Prostate gland (tissue), 2 donors: ENCODE data around the gene JAKMIP1. TPM values are rescaled to one million over a fixed set of nuclear protein-coding genes. Genes with fewer than 3 reads are reported as not detected.

ENCODE experiments used
- DNase-seq: peaks from one replicate; pipeline ENCODE4 v3.0.0-alpha.2; 2019; ENCODE audit warnings: low spot score
- H3K27ac ChIP-seq, 2 donors: fragments of 200-600 bp; sonication (generic); 2 replicates each; pipeline ENCODE4 v1.5.1; 2017 to 2019
- H3K27me3 ChIP-seq: fragments of 200-600 bp; sonication (generic); replicated peaks from 2 replicates; pipeline ENCODE4 v1.5.1; 2019; ENCODE audit not compliant: insufficient read depth
- H3K36me3 ChIP-seq, 2 donors: fragments of 200-600 bp; sonication (generic); 1 replicate in 1 of 2; 2 replicates in 1 of 2; pipeline versions ENCODE4 v1.5.1 to v1.8.1; 2017 to 2019
- H3K4me1 ChIP-seq: fragments of 200-600 bp; sonication (generic); replicated peaks from 2 replicates; pipeline ENCODE4 v1.5.1; 2019
- H3K4me3 ChIP-seq, 2 donors: fragments of 200-600 bp; sonication (generic); 2 replicates each; pipeline ENCODE4 v1.5.1; 2017 to 2019
- H3K9me3 ChIP-seq: fragments of 200-600 bp; sonication (generic); 2 replicates; pipeline ENCODE4 v1.5.1; 2017
- CTCF ChIP-seq, 4 experiments: fragments of 200-600 bp in 2 of 4; fragments of 450-650 bp in 2 of 4; sonication (generic) in 2 of 4; IDR thresholded peaks; 1 replicate in 3 of 4; 2 replicates in 1 of 4; pipeline ENCODE4 v1.5.1; 2016 to 2019; ENCODE audit warnings: antibody characterized with exemption in 4 of 4, mild to moderate bottlenecking in 2 of 4, moderate library complexity in 2 of 4
- POLR2A ChIP-seq: fragments of 450-650 bp; IDR thresholded peaks from one replicate; pipeline ENCODE4 v1.6.1; 2016; ENCODE audit warnings: antibody characterized with exemption, mild to moderate bottlenecking
- POLR2AphosphoS5 ChIP-seq: sonication (generic); formaldehyde crosslinking; IDR thresholded peaks from one replicate; pipeline ENCODE4 v1.6.1; 2017; ENCODE audit warnings: antibody characterized with exemption
- WGBS: methylation state at CpG from one replicate; pipeline ENCODE4 v1.1.5; 2018; 5-methylcytosine and 5-hydroxymethylcytosine counted together
- intact Hi-C: fragments of 100-400 bp; cut with DNase I; formaldehyde crosslinking; loops from one replicate; pipeline ENCODE4 v1.14.2; 2022
- total RNA-seq, 2 donors: library from RNA; depleted of rRNA; stranded (reverse); fragments of >200 nt; gene quantifications; one replicate each; pipeline ENCODE4 v1.1.0, GENCODE V29; 2016

Gene JAKMIP1
- total RNA-seq, 2 donors from 2014 or later = 22.4 to 29.1 TPM

GRCh38 chr4:6115746-6116586, 84.4 kb downstream of the JAKMIP1 start:
- 82% methylated on average over 18 of the region's 23 CpGs for WGBS
- H3K27me3 ChIP-seq = no peaks in the 10 kb centered on the region

GRCh38 chr4:6115342-6115741, 85.0 kb downstream of the JAKMIP1 start:
- H3K27me3 ChIP-seq = no peaks in the 10 kb centered on the region

More at GRCh38 chr4:6115746-6116586, 84.4 kb downstream of the JAKMIP1 start:
- H3K9me3 ChIP-seq = no peaks in the 10 kb centered on the region
- H3K27ac ChIP-seq = no peak overlapping the region
- no peak overlapping the region for H3K4me3 ChIP-seq
- intact Hi-C loops = no loop called here
- H3K4me1 ChIP-seq = no peaks in the 10 kb centered on the region
- DNase-seq = no peak
- TF ChIP-seq POLR2AphosphoS5 (no peak), POLR2A (no peak), CTCF (IDR thresholded peaks at IDR 0.05) (no peak)
- no peaks in the 10 kb centered on the region for H3K36me3 ChIP-seq

GRCh38 chr4:6114601-6115000, 85.7 kb downstream of the JAKMIP1 start:
- DNase-seq = no peak
- Histone ChIP-seq H3K4me1 (no peaks in the 10 kb centered on the region), H3K36me3 (no peaks in the 10 kb centered on the region), H3K9me3 (no peaks in the 10 kb centered on the region), H3K27me3 (no peaks in the 10 kb centered on the region), H3K4me3 (no peak overlapping the region), H3K27ac (no peak overlapping the region)
- intact Hi-C loops = no loop called here
- 56% methylated on average over 7 of the region's 7 CpGs for WGBS
- no peak for TF ChIP-seq CTCF (IDR thresholded peaks at IDR 0.05)
- no peak for TF ChIP-seq POLR2AphosphoS5
- TF ChIP-seq POLR2A = no peak

More at GRCh38 chr4:6115342-6115741, 85.0 kb downstream of the JAKMIP1 start:
- 52% methylated on average over 5 of the region's 5 CpGs for WGBS
- no peak overlapping the region for H3K4me3 ChIP-seq
- H3K27ac ChIP-seq = no peak overlapping the region
- H3K36me3 ChIP-seq = no peaks in the 10 kb centered on the region
- no peaks in the 10 kb centered on the region for H3K4me1 ChIP-seq
- TF ChIP-seq CTCF (IDR thresholded peaks at IDR 0.05) (no peak), POLR2A (no peak), POLR2AphosphoS5 (no peak)
- DNase-seq = no peak
- H3K9me3 ChIP-seq = no peaks in the 10 kb centered on the region
- intact Hi-C loops = no loop called here

- no peak for DNase-seq
- Histone ChIP-seq H3K27me3 (no peaks in the 10 kb centered on the region), H3K36me3 (no peaks in the 10 kb centered on the region), H3K9me3 (no peaks in the 10 kb centered on the region), H3K4me1 (no peaks in the 10 kb centered on the region), H3K27ac (no peak overlapping the region), H3K4me3 (no peak overlapping the region)
- no peak for TF ChIP-seq POLR2A
- no peak for TF ChIP-seq CTCF (IDR thresholded peaks at IDR 0.05)
- TF ChIP-seq POLR2AphosphoS5 = no peak
- WGBS = 97% methylated on average over 3 of the region's 3 CpGs
- intact Hi-C loops = no loop called here
Observed at GRCh38 chr4:6114181-6114580, 86.2 kb downstream of the JAKMIP1 start.

GRCh38 chr4:6113641-6114040, 86.7 kb downstream of the JAKMIP1 start:
- Histone ChIP-seq H3K4me3 (no peak overlapping the region), H3K27ac (no peak overlapping the region), H3K4me1 (no peaks in the 10 kb centered on the region), H3K36me3 (no peaks in the 10 kb centered on the region), H3K27me3 (no peaks in the 10 kb centered on the region), H3K9me3 (no peaks in the 10 kb centered on the region)
- 88% methylated on average over 12 of the region's 12 CpGs for WGBS
- intact Hi-C loops = no loop called here
- no peak for TF ChIP-seq POLR2A
- no peak for TF ChIP-seq CTCF (IDR thresholded peaks at IDR 0.05)
- no peak for TF ChIP-seq POLR2AphosphoS5
- no peak for DNase-seq
